ENCODE measurements around the gene SGSH.

The SGSH gene

GRCh38 chr17:80189611-80190010 is 30.5 kb downstream of the SGSH start:
- H3K9me3 ChIP-seq (ENCODE audit: insufficient read depth, low read length): no peaks in the 10 kb centered on the region
- H3K9ac ChIP-seq (ENCODE audit: insufficient read length, low read depth): no peak overlapping the region
- peaks cover 17% of the 10 kb centered on the region for H3K4me1 ChIP-seq (ENCODE audit: insufficient read depth, insufficient read length)
- no peak for DNase-seq (ENCODE audit: low read depth, low spot score)
- H3K36me3 ChIP-seq (ENCODE audit: insufficient read depth, insufficient read length, low read length): no peaks in the 10 kb centered on the region
- H3K27me3 ChIP-seq (ENCODE audit: insufficient read depth, insufficient read length): no peaks in the 10 kb centered on the region
- no peak overlapping the region for H3K4me3 ChIP-seq (ENCODE audit: insufficient read length, low read depth)
- TF ChIP-seq YY1 (IDR thresholded peaks at IDR 0.05; ENCODE audit: insufficient read depth, insufficient read length): no peak
- TF ChIP-seq SUZ12 (IDR thresholded peaks at IDR 0.05; ENCODE audit: extremely low read depth, insufficient read depth, insufficient read length): no peak
- no peak for TF ChIP-seq ZNF274 (IDR thresholded peaks at IDR 0.05; ENCODE audit: low read depth, low read length)

GRCh38 chr17:80187515-80187941 is 32.6 kb downstream of the SGSH start:
- Histone ChIP-seq H3K4me3 (ENCODE audit: insufficient read length, low read depth) (no peak overlapping the region), H3K9me3 (ENCODE audit: insufficient read depth, low read length) (no peaks in the 10 kb centered on the region), H3K4me1 (ENCODE audit: insufficient read depth, insufficient read length) (peaks cover 26% of the 10 kb centered on the region), H3K27me3 (ENCODE audit: insufficient read depth, insufficient read length) (no peaks in the 10 kb centered on the region), H3K9ac (ENCODE audit: insufficient read length, low read depth) (no peak overlapping the region), H3K36me3 (ENCODE audit: insufficient read depth, insufficient read length, low read length) (no peaks in the 10 kb centered on the region)
- DNase-seq (ENCODE audit: low read depth, low spot score): no peak
- TF ChIP-seq SUZ12 (IDR thresholded peaks at IDR 0.05; ENCODE audit: extremely low read depth, insufficient read depth, insufficient read length) (no peak), ZNF274 (IDR thresholded peaks at IDR 0.05; ENCODE audit: low read depth, low read length) (no peak), YY1 (IDR thresholded peaks at IDR 0.05; ENCODE audit: insufficient read depth, insufficient read length) (no peak)

- H3K4me3 ChIP-seq (ENCODE audit: insufficient read length, low read depth): no peak overlapping the region
- no peaks in the 10 kb centered on the region for H3K36me3 ChIP-seq (ENCODE audit: insufficient read depth, insufficient read length, low read length)
- H3K27me3 ChIP-seq (ENCODE audit: insufficient read depth, insufficient read length): no peaks in the 10 kb centered on the region
- no peak overlapping the region for H3K9ac ChIP-seq (ENCODE audit: insufficient read length, low read depth)
- DNase-seq (ENCODE audit: low read depth, low spot score): no peak
- H3K4me1 ChIP-seq (ENCODE audit: insufficient read depth, insufficient read length): peaks cover 29% of the 10 kb centered on the region
- TF ChIP-seq ZNF274 (IDR thresholded peaks at IDR 0.05; ENCODE audit: low read depth, low read length): no peak
- TF ChIP-seq YY1 (IDR thresholded peaks at IDR 0.05; ENCODE audit: insufficient read depth, insufficient read length): no peak
- TF ChIP-seq SUZ12 (IDR thresholded peaks at IDR 0.05; ENCODE audit: extremely low read depth, insufficient read depth, insufficient read length): no peak
- no peaks in the 10 kb centered on the region for H3K9me3 ChIP-seq (ENCODE audit: insufficient read depth, low read length)
Observed at GRCh38 chr17:80187090-80187489, 33.0 kb downstream of the SGSH start.

- TF ChIP-seq SUZ12 (IDR thresholded peaks at IDR 0.05; ENCODE audit: extremely low read depth, insufficient read depth, insufficient read length) (no peak), ZNF274 (IDR thresholded peaks at IDR 0.05; ENCODE audit: low read depth, low read length) (no peak), YY1 (IDR thresholded peaks at IDR 0.05; ENCODE audit: insufficient read depth, insufficient read length) (no peak)
- Histone ChIP-seq H3K4me3 (ENCODE audit: insufficient read length, low read depth) (no peak overlapping the region), H3K9me3 (ENCODE audit: insufficient read depth, low read length) (no peaks in the 10 kb centered on the region), H3K9ac (ENCODE audit: insufficient read length, low read depth) (no peak overlapping the region), H3K27me3 (ENCODE audit: insufficient read depth, insufficient read length) (no peaks in the 10 kb centered on the region), H3K36me3 (ENCODE audit: insufficient read depth, insufficient read length, low read length) (no peaks in the 10 kb centered on the region), H3K4me1 (ENCODE audit: insufficient read depth, insufficient read length) (peaks cover 20% of the 10 kb centered on the region)
- no peak for DNase-seq (ENCODE audit: low read depth, low spot score)
Observed at GRCh38 chr17:80185968-80186367, 34.2 kb downstream of the SGSH start.

- H3K4me3 ChIP-seq (ENCODE audit: insufficient read length, low read depth): no peak overlapping the region
Observed at GRCh38 chr17:80184423-80184714, 35.8 kb downstream of the SGSH start.

GRCh38 chr17:80183581-80184422 is 36.3 kb downstream of the SGSH start:
- no peaks in the 10 kb centered on the region for H3K36me3 ChIP-seq (ENCODE audit: insufficient read depth, insufficient read length, low read length)
- peaks cover 20% of the 10 kb centered on the region for H3K4me1 ChIP-seq (ENCODE audit: insufficient read depth, insufficient read length)
- H3K9ac ChIP-seq (ENCODE audit: insufficient read length, low read depth): no peak overlapping the region
- H3K4me3 ChIP-seq (ENCODE audit: insufficient read length, low read depth): no peak overlapping the region
- no peaks in the 10 kb centered on the region for H3K27me3 ChIP-seq (ENCODE audit: insufficient read depth, insufficient read length)
- no peak for TF ChIP-seq ZNF274 (IDR thresholded peaks at IDR 0.05; ENCODE audit: low read depth, low read length)
- no peak for TF ChIP-seq YY1 (IDR thresholded peaks at IDR 0.05; ENCODE audit: insufficient read depth, insufficient read length)
- no peak for TF ChIP-seq SUZ12 (IDR thresholded peaks at IDR 0.05; ENCODE audit: extremely low read depth, insufficient read depth, insufficient read length)
- no peak for DNase-seq (ENCODE audit: low read depth, low spot score)
- H3K9me3 ChIP-seq (ENCODE audit: insufficient read depth, low read length): no peaks in the 10 kb centered on the region

More at GRCh38 chr17:80184423-80184714, 35.8 kb downstream of the SGSH start:
- Histone ChIP-seq H3K36me3 (ENCODE audit: insufficient read depth, insufficient read length, low read length) (no peaks in the 10 kb centered on the region), H3K27me3 (ENCODE audit: insufficient read depth, insufficient read length) (no peaks in the 10 kb centered on the region), H3K9ac (ENCODE audit: insufficient read length, low read depth) (no peak overlapping the region), H3K9me3 (ENCODE audit: insufficient read depth, low read length) (no peaks in the 10 kb centered on the region), H3K4me1 (ENCODE audit: insufficient read depth, insufficient read length) (peaks cover 20% of the 10 kb centered on the region)
- TF ChIP-seq ZNF274 (IDR thresholded peaks at IDR 0.05; ENCODE audit: low read depth, low read length) (no peak), SUZ12 (IDR thresholded peaks at IDR 0.05; ENCODE audit: extremely low read depth, insufficient read depth, insufficient read length) (no peak), YY1 (IDR thresholded peaks at IDR 0.05; ENCODE audit: insufficient read depth, insufficient read length) (no peak)
- DNase-seq (ENCODE audit: low read depth, low spot score): no peak

- Histone ChIP-seq H3K4me1 (ENCODE audit: insufficient read depth, insufficient read length) (peaks cover 20% of the 10 kb centered on the region), H3K36me3 (ENCODE audit: insufficient read depth, insufficient read length, low read length) (no peaks in the 10 kb centered on the region), H3K9me3 (ENCODE audit: insufficient read depth, low read length) (no peaks in the 10 kb centered on the region), H3K4me3 (ENCODE audit: insufficient read length, low read depth) (no peak overlapping the region), H3K27me3 (ENCODE audit: insufficient read depth, insufficient read length) (no peaks in the 10 kb centered on the region), H3K9ac (ENCODE audit: insufficient read length, low read depth) (peak overlapping the region; percentile 23)
- no peak for DNase-seq (ENCODE audit: low read depth, low spot score)
- TF ChIP-seq ZNF274 (IDR thresholded peaks at IDR 0.05; ENCODE audit: low read depth, low read length): no peak
- TF ChIP-seq SUZ12 (IDR thresholded peaks at IDR 0.05; ENCODE audit: extremely low read depth, insufficient read depth, insufficient read length): no peak
- TF ChIP-seq YY1 (IDR thresholded peaks at IDR 0.05; ENCODE audit: insufficient read depth, insufficient read length): no peak
Observed at GRCh38 chr17:80182845-80183223, 37.3 kb downstream of the SGSH start.
